ENCODE results near the gene LRRC74A.

Gene LRRC74A

GRCh38 chr14:76828339-76829012 is 2.3 kb downstream of the LRRC74A start:
- no peaks in the 10 kb centered on the region for H3K36me3 ChIP-seq (ENCODE audit: control insufficient read depth, insufficient read depth, low read length)
- no peaks in the 10 kb centered on the region for H3K27me3 ChIP-seq (replicated peaks; ENCODE audit: control insufficient read depth, insufficient read depth, low read length, poor library complexity, severe bottlenecking)
- H3K9me3 ChIP-seq (ENCODE audit: control insufficient read depth, low read length): no peaks in the 10 kb centered on the region
- H3K27ac ChIP-seq (ENCODE audit: insufficient read depth, low read length, poor library complexity, severe bottlenecking): no peak overlapping the region
- DNase-seq: no peak
- no peaks in the 10 kb centered on the region for H3K4me1 ChIP-seq (ENCODE audit: control insufficient read depth, insufficient read depth, low read length, poor library complexity, severe bottlenecking)
- H3K4me3 ChIP-seq (ENCODE audit: insufficient read depth, low read depth, low read length, poor library complexity, severe bottlenecking): no peak overlapping the region

GRCh38 chr14:76829013-76829365 is 2.8 kb downstream of the LRRC74A start:
- H3K4me1 ChIP-seq (ENCODE audit: control insufficient read depth, insufficient read depth, low read length, poor library complexity, severe bottlenecking): no peaks in the 10 kb centered on the region
- no peaks in the 10 kb centered on the region for H3K36me3 ChIP-seq (ENCODE audit: control insufficient read depth, insufficient read depth, low read length)
- no peaks in the 10 kb centered on the region for H3K27me3 ChIP-seq (replicated peaks; ENCODE audit: control insufficient read depth, insufficient read depth, low read length, poor library complexity, severe bottlenecking)
- no peak overlapping the region for H3K27ac ChIP-seq (ENCODE audit: insufficient read depth, low read length, poor library complexity, severe bottlenecking)
- no peak overlapping the region for H3K4me3 ChIP-seq (ENCODE audit: insufficient read depth, low read depth, low read length, poor library complexity, severe bottlenecking)
- no peak for DNase-seq
- no peaks in the 10 kb centered on the region for H3K9me3 ChIP-seq (ENCODE audit: control insufficient read depth, low read length)

GRCh38 chr14:76829650-76830421 is 3.6 kb downstream of the LRRC74A start:
- no peaks in the 10 kb centered on the region for H3K36me3 ChIP-seq (ENCODE audit: control insufficient read depth, insufficient read depth, low read length)
- H3K27ac ChIP-seq (ENCODE audit: insufficient read depth, low read length, poor library complexity, severe bottlenecking): no peak overlapping the region
- no peak overlapping the region for H3K4me3 ChIP-seq (ENCODE audit: insufficient read depth, low read depth, low read length, poor library complexity, severe bottlenecking)
- no peaks in the 10 kb centered on the region for H3K27me3 ChIP-seq (replicated peaks; ENCODE audit: control insufficient read depth, insufficient read depth, low read length, poor library complexity, severe bottlenecking)
- H3K9me3 ChIP-seq (ENCODE audit: control insufficient read depth, low read length): no peaks in the 10 kb centered on the region
- no peaks in the 10 kb centered on the region for H3K4me1 ChIP-seq (ENCODE audit: control insufficient read depth, insufficient read depth, low read length, poor library complexity, severe bottlenecking)
- no peak for DNase-seq

- H3K27ac ChIP-seq (ENCODE audit: insufficient read depth, low read length, poor library complexity, severe bottlenecking): no peak overlapping the region
- no peaks in the 10 kb centered on the region for H3K36me3 ChIP-seq (ENCODE audit: control insufficient read depth, insufficient read depth, low read length)
- no peaks in the 10 kb centered on the region for H3K4me1 ChIP-seq (ENCODE audit: control insufficient read depth, insufficient read depth, low read length, poor library complexity, severe bottlenecking)
- no peak overlapping the region for H3K4me3 ChIP-seq (ENCODE audit: insufficient read depth, low read depth, low read length, poor library complexity, severe bottlenecking)
- no peak for DNase-seq
- no peaks in the 10 kb centered on the region for H3K9me3 ChIP-seq (ENCODE audit: control insufficient read depth, low read length)
- H3K27me3 ChIP-seq (replicated peaks; ENCODE audit: control insufficient read depth, insufficient read depth, low read length, poor library complexity, severe bottlenecking): no peaks in the 10 kb centered on the region
Measured at GRCh38 chr14:76830556-76830955, 4.3 kb downstream of the LRRC74A start.

GRCh38 chr14:76832503-76832988 is 6.3 kb downstream of the LRRC74A start:
- Histone ChIP-seq H3K36me3 (ENCODE audit: control insufficient read depth, insufficient read depth, low read length) (no peaks in the 10 kb centered on the region), H3K4me1 (ENCODE audit: control insufficient read depth, insufficient read depth, low read length, poor library complexity, severe bottlenecking) (no peaks in the 10 kb centered on the region), H3K27me3 (replicated peaks; ENCODE audit: control insufficient read depth, insufficient read depth, low read length, poor library complexity, severe bottlenecking) (no peaks in the 10 kb centered on the region), H3K9me3 (ENCODE audit: control insufficient read depth, low read length) (no peaks in the 10 kb centered on the region), H3K27ac (ENCODE audit: insufficient read depth, low read length, poor library complexity, severe bottlenecking) (no peak overlapping the region), H3K4me3 (ENCODE audit: insufficient read depth, low read depth, low read length, poor library complexity, severe bottlenecking) (no peak overlapping the region)
- no peak for DNase-seq

GRCh38 chr14:76833011-76833410 is 6.8 kb downstream of the LRRC74A start:
- H3K4me3 ChIP-seq (ENCODE audit: insufficient read depth, low read depth, low read length, poor library complexity, severe bottlenecking): no peak overlapping the region
- no peak for DNase-seq
- no peaks in the 10 kb centered on the region for H3K27me3 ChIP-seq (replicated peaks; ENCODE audit: control insufficient read depth, insufficient read depth, low read length, poor library complexity, severe bottlenecking)
- no peaks in the 10 kb centered on the region for H3K9me3 ChIP-seq (ENCODE audit: control insufficient read depth, low read length)
- H3K36me3 ChIP-seq (ENCODE audit: control insufficient read depth, insufficient read depth, low read length): no peaks in the 10 kb centered on the region
- no peak overlapping the region for H3K27ac ChIP-seq (ENCODE audit: insufficient read depth, low read length, poor library complexity, severe bottlenecking)
- H3K4me1 ChIP-seq (ENCODE audit: control insufficient read depth, insufficient read depth, low read length, poor library complexity, severe bottlenecking): no peaks in the 10 kb centered on the region

GRCh38 chr14:76834241-76834661 is 8.0 kb downstream of the LRRC74A start:
- no peak for DNase-seq
- no peaks in the 10 kb centered on the region for H3K36me3 ChIP-seq (ENCODE audit: control insufficient read depth, insufficient read depth, low read length)
- H3K9me3 ChIP-seq (ENCODE audit: control insufficient read depth, low read length): no peaks in the 10 kb centered on the region
- H3K4me1 ChIP-seq (ENCODE audit: control insufficient read depth, insufficient read depth, low read length, poor library complexity, severe bottlenecking): no peaks in the 10 kb centered on the region
- H3K4me3 ChIP-seq (ENCODE audit: insufficient read depth, low read depth, low read length, poor library complexity, severe bottlenecking): no peak overlapping the region
- no peaks in the 10 kb centered on the region for H3K27me3 ChIP-seq (replicated peaks; ENCODE audit: control insufficient read depth, insufficient read depth, low read length, poor library complexity, severe bottlenecking)
- no peak overlapping the region for H3K27ac ChIP-seq (ENCODE audit: insufficient read depth, low read length, poor library complexity, severe bottlenecking)

GRCh38 chr14:76836029-76836630 is 9.9 kb downstream of the LRRC74A start:
- no peak overlapping the region for H3K4me3 ChIP-seq (ENCODE audit: insufficient read depth, low read depth, low read length, poor library complexity, severe bottlenecking)
- no peak for DNase-seq

GRCh38 chr14:76837524-76837923 is 11.3 kb downstream of the LRRC74A start:
- no peaks in the 10 kb centered on the region for H3K4me1 ChIP-seq (ENCODE audit: control insufficient read depth, insufficient read depth, low read length, poor library complexity, severe bottlenecking)
- H3K4me3 ChIP-seq (ENCODE audit: insufficient read depth, low read depth, low read length, poor library complexity, severe bottlenecking): no peak overlapping the region
- no peak overlapping the region for H3K27ac ChIP-seq (ENCODE audit: insufficient read depth, low read length, poor library complexity, severe bottlenecking)
- no peaks in the 10 kb centered on the region for H3K9me3 ChIP-seq (ENCODE audit: control insufficient read depth, low read length)
- no peaks in the 10 kb centered on the region for H3K36me3 ChIP-seq (ENCODE audit: control insufficient read depth, insufficient read depth, low read length)
- no peak for DNase-seq
- H3K27me3 ChIP-seq (replicated peaks; ENCODE audit: control insufficient read depth, insufficient read depth, low read length, poor library complexity, severe bottlenecking): no peaks in the 10 kb centered on the region

More at GRCh38 chr14:76836029-76836630, 9.9 kb downstream of the LRRC74A start:
- H3K4me1 ChIP-seq (ENCODE audit: control insufficient read depth, insufficient read depth, low read length, poor library complexity, severe bottlenecking): no peaks in the 10 kb centered on the region
- no peaks in the 10 kb centered on the region for H3K36me3 ChIP-seq (ENCODE audit: control insufficient read depth, insufficient read depth, low read length)
- no peak overlapping the region for H3K27ac ChIP-seq (ENCODE audit: insufficient read depth, low read length, poor library complexity, severe bottlenecking)
- H3K9me3 ChIP-seq (ENCODE audit: control insufficient read depth, low read length): no peaks in the 10 kb centered on the region
- H3K27me3 ChIP-seq (replicated peaks; ENCODE audit: control insufficient read depth, insufficient read depth, low read length, poor library complexity, severe bottlenecking): no peaks in the 10 kb centered on the region

GRCh38 chr14:76842414-76842813 is 16.2 kb downstream of the LRRC74A start:
- no peak overlapping the region for H3K4me3 ChIP-seq (ENCODE audit: insufficient read depth, low read depth, low read length, poor library complexity, severe bottlenecking)
- H3K4me1 ChIP-seq (ENCODE audit: control insufficient read depth, insufficient read depth, low read length, poor library complexity, severe bottlenecking): peaks cover 6% of the 10 kb centered on the region
- no peaks in the 10 kb centered on the region for H3K36me3 ChIP-seq (ENCODE audit: control insufficient read depth, insufficient read depth, low read length)
- DNase-seq: no peak
- no peaks in the 10 kb centered on the region for H3K27me3 ChIP-seq (replicated peaks; ENCODE audit: control insufficient read depth, insufficient read depth, low read length, poor library complexity, severe bottlenecking)
- H3K27ac ChIP-seq (ENCODE audit: insufficient read depth, low read length, poor library complexity, severe bottlenecking): no peak overlapping the region
- H3K9me3 ChIP-seq (ENCODE audit: control insufficient read depth, low read length): no peaks in the 10 kb centered on the region
